Sigmoid colon (tissue), 7 donors: Measurements from ENCODE around the gene FGF21. TPM values are rescaled to one million over a fixed set of nuclear protein-coding genes. Genes with fewer than 3 reads are reported as not detected.

Experiments
- DNase-seq: peaks from one replicate; pipeline ENCODE4 v3.0.0-alpha.2; 2019
- H3K27ac ChIP-seq, 4 donors: fragments of 200-600 bp; sonication (generic); one replicate each; pipeline ENCODE4 v1.5.1; 2016 to 2019; ENCODE audit warnings: mild to moderate bottlenecking in 1 of 4
- H3K27me3 ChIP-seq, 3 donors: fragments of 200-600 bp; sonication (generic); one replicate each; pipeline ENCODE4 v1.5.1; 2019; ENCODE audit warnings: mild to moderate bottlenecking in 1 of 3
- H3K36me3 ChIP-seq, 4 donors: fragments of 200-600 bp; sonication (generic); one replicate each; pipeline ENCODE4 v1.5.1; 2016 to 2019
- H3K4me1 ChIP-seq, 4 donors: fragments of 200-600 bp; sonication (generic); one replicate each; pipeline ENCODE4 v1.5.1; 2017 to 2019
- H3K4me3 ChIP-seq, 4 donors: fragments of 200-600 bp; sonication (generic); one replicate each; pipeline ENCODE4 v1.5.1; 2017 to 2019; ENCODE audit warnings: mild to moderate bottlenecking in 2 of 4, moderate library complexity in 1 of 4
- H3K9me3 ChIP-seq, 4 donors: fragments of 200-600 bp in 3 of 4; sonication (generic) in 3 of 4; one replicate each; pipeline versions ENCODE4 v1.5.1 to v1.6.1; 2013 to 2019
- EP300 ChIP-seq, 4 donors: sonication (generic); formaldehyde crosslinking; IDR thresholded peaks; one replicate each; pipeline ENCODE4 v1.6.1; 2017; ENCODE audit warnings: antibody characterized with exemption in 4 of 4
- POLR2A ChIP-seq, 2 donors: fragments of 450-650 bp; IDR thresholded peaks; one replicate each; pipeline ENCODE4 v1.6.1; 2016; ENCODE audit warnings: antibody characterized with exemption in 2 of 2, mild to moderate bottlenecking in 2 of 2, moderate library complexity in 2 of 2
- POLR2AphosphoS5 ChIP-seq, 4 donors: sonication (generic); formaldehyde crosslinking; IDR thresholded peaks; one replicate each; pipeline ENCODE4 v1.6.1; 2017; ENCODE audit warnings: antibody characterized with exemption in 4 of 4
- WGBS, 2 donors: extraction: QIAGEN DNeasy Blood & Tissue Kit; methylation state at CpG; one replicate each; pipeline ENCODE4 v1.1.7; 2013; 5-methylcytosine and 5-hydroxymethylcytosine counted together
- intact Hi-C: fragments of 100-400 bp; cut with DNase I; formaldehyde crosslinking; loops from one replicate; pipeline ENCODE4 v1.15.1; 2023
- polyA plus RNA-seq, 3 donors: library from polyadenylated mRNA; stranded (reverse); fragments of 200-250 nt; gene quantifications; one replicate each; pipeline ENCODE4 v1.2.3, GENCODE V29; 2013
- total RNA-seq, 4 donors: library from RNA; depleted of rRNA; stranded (reverse); fragments of >200 nt; gene quantifications; one replicate each; pipeline ENCODE4 v1.1.0, GENCODE V29; 2016
- TF ChIP-seq, protein P1 (sequence below), 4 experiments: fragments of 450-650 bp in 3 of 4; fragments of 200-600 bp in 1 of 4; IDR thresholded peaks; one replicate each; pipeline ENCODE4 v1.5.1; 2016 to 2019; ENCODE audit warnings: antibody characterized with exemption in 4 of 4, mild to moderate bottlenecking in 3 of 4, moderate library complexity in 2 of 4
- donor health status: healthy with polysubstance abuse.
- donor health status: Bipolar disorder and iron deficiency.
- donor health status: healthy.

The FGF21 gene
- total and polyA plus RNA-seq, 7 donors, result not detected

DNA sequence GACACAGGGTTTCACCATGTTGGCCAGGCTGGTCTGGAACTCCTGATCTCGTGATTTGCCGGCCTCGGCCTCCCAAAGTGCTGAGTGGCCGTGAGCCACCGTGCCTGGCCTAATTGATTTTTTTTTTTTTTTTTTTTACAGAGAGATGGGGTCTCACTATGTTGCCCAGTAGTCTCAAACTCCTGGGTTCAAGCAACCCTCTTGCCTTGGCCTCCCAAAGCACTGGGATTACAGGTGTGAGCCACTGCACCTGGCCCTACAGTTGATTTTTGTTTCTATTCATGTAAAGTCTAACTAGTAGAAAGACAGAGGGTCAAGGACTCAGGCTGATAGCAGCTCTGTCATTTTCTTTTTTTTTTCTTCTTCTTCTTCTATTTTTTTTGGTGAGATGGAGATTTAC lies 21.8 kb downstream of the FGF21 start:
- Histone ChIP-seq H3K27ac (no peak overlapping the region), H3K4me1 (peaks cover 0 to 10% (median 6%) of the 10 kb centered on the region in 4 donors), H3K27me3 (no peaks in the 10 kb centered on the region), H3K36me3 (no peaks in the 10 kb centered on the region), H3K4me3 (no peak overlapping the region), H3K9me3 (no peaks in the 10 kb centered on the region)
- intact Hi-C loops, result no loop called here
- TF ChIP-seq EP300 (IDR thresholded peaks at IDR 0.05), result no peak
- no peak for TF ChIP-seq POLR2AphosphoS5 (IDR thresholded peaks at IDR 0.05)
- no peak for TF ChIP-seq POLR2A (IDR thresholded peaks at IDR 0.05)
- TF ChIP-seq, protein P1, sequence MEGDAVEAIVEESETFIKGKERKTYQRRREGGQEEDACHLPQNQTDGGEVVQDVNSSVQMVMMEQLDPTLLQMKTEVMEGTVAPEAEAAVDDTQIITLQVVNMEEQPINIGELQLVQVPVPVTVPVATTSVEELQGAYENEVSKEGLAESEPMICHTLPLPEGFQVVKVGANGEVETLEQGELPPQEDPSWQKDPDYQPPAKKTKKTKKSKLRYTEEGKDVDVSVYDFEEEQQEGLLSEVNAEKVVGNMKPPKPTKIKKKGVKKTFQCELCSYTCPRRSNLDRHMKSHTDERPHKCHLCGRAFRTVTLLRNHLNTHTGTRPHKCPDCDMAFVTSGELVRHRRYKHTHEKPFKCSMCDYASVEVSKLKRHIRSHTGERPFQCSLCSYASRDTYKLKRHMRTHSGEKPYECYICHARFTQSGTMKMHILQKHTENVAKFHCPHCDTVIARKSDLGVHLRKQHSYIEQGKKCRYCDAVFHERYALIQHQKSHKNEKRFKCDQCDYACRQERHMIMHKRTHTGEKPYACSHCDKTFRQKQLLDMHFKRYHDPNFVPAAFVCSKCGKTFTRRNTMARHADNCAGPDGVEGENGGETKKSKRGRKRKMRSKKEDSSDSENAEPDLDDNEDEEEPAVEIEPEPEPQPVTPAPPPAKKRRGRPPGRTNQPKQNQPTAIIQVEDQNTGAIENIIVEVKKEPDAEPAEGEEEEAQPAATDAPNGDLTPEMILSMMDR (IDR thresholded peaks at IDR 0.05), result no peak
- no peak for DNase-seq
- 50 to 87% methylated on average over 5 of the region's 5 CpGs for WGBS, 2 donors

DNA sequence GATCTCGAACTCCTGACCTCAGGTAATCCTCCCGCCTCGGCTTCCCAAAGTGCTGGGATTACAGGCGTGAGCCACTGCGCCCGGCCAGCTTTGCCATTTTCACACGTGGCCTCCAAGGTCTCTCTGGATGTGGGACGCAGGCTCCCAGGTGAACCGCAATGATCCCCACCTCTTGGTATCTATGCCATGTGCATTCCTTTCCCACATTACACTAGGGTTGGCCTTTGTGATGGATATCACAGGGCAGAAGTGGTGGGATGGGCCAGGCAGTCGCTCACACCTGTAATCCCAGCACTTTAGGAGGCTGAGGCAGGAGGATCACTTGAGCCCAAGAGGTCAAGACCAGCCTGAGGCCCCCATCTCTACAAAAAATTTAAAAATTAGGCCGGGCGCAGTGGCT lies 22.4 kb downstream of the FGF21 start:
- intact Hi-C loops, result no loop called here
- H3K36me3 ChIP-seq, result no peaks in the 10 kb centered on the region
- H3K27ac ChIP-seq, result no peak overlapping the region
- H3K4me1 ChIP-seq, result peaks cover 0 to 14% (median 6%) of the 10 kb centered on the region in 4 donors
- TF ChIP-seq EP300 (IDR thresholded peaks at IDR 0.05), result no peak
- no peak for TF ChIP-seq POLR2A (IDR thresholded peaks at IDR 0.05)
- TF ChIP-seq, protein P1 (IDR thresholded peaks at IDR 0.05), result no peak
- TF ChIP-seq POLR2AphosphoS5 (IDR thresholded peaks at IDR 0.05), result no peak
- no peak overlapping the region for H3K4me3 ChIP-seq
- no peaks in the 10 kb centered on the region for H3K9me3 ChIP-seq
- DNase-seq, result no peak
- 78 to 92% methylated on average over 12 of the region's 12 CpGs for WGBS, 2 donors
- H3K27me3 ChIP-seq, result no peaks in the 10 kb centered on the region

DNA sequence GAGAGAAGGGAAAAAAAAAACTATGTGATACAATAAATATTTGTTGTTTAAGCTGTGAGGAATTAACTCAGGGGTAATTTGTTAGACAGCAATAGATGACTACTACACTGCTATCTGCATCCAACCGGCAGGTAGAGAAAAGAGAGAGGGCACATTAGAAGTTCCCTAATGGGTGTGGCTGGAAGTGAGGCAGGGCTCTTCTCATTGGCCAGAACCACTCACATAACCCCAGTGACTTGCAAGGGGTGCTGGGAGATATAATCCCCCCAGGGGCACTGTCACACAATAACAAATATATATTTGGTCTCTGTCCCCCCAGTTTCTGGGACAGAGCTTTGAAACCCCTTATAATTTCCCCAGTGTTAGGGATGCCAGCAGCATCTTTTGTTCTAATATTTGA lies 24.3 kb downstream of the FGF21 start:
- TF ChIP-seq POLR2AphosphoS5 (IDR thresholded peaks at IDR 0.05) (no peak), EP300 (IDR thresholded peaks at IDR 0.05) (no peak), POLR2A (IDR thresholded peaks at IDR 0.05) (no peak)
- TF ChIP-seq, protein P1 (IDR thresholded peaks at IDR 0.05), result no peak
- Histone ChIP-seq H3K27me3 (no peaks in the 10 kb centered on the region), H3K27ac (no peak overlapping the region), H3K9me3 (no peaks in the 10 kb centered on the region), H3K4me3 (no peak overlapping the region), H3K36me3 (no peaks in the 10 kb centered on the region), H3K4me1 (peaks cover 0 to 14% (median 6%) of the 10 kb centered on the region in 4 donors)
- 13 to 45% methylated on average over 1 of the region's 1 CpG for WGBS, 2 donors
- no peak for DNase-seq
- intact Hi-C loops, result no loop called here

DNA sequence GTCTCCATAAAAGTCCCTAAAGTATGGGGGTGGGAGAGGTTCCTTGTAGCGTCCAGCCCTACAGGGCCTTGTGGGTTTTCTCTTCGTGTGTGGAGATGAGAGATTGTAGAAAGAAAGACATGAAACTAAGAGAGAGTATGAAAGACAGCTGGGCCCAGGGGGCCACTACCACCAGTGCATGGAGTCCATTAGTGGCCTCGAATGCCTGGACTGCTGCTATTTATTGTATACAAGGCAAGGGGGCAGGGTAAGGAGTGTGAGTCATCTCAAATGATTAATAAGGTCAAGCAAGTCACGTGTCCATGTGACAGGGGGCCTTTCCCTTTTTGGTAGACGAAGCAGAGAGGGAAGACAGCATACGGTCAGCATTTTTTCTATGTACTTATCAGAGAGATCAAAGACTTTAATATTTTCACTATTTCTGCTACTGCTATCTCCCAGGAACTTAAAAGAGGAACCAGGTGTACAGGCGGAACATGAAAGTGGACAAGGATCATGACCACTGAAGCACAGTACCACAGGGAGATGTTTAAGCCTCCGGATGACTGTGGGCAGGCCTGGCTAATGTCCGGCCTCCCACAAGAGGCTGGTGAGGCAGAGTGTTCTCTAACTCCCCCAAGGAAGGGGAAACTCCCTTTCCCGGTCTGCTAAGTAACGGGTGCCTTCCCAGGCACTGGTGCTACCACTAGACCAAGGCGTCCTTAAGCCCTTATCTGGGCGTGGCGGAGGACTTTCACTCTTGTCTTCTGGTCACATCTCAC lies 25.5 kb downstream of the FGF21 start:
- H3K4me3 ChIP-seq, result no peak overlapping the region
- WGBS, 2 donors, result 30 to 62% methylated on average over 14 of the region's 14 CpGs
- no peak for DNase-seq
- intact Hi-C loops, result no loop called here
- peak in 1 of 4 donors; percentile 11 for TF ChIP-seq POLR2AphosphoS5 (IDR thresholded peaks at IDR 0.05)
- TF ChIP-seq POLR2A (IDR thresholded peaks at IDR 0.05), result no peak
- TF ChIP-seq EP300 (IDR thresholded peaks at IDR 0.05), result no peak
- TF ChIP-seq, protein P1 (IDR thresholded peaks at IDR 0.05), result no peak
- H3K9me3 ChIP-seq, result no peaks in the 10 kb centered on the region
- peaks cover 0 to 14% (median 6%) of the 10 kb centered on the region in 4 donors for H3K4me1 ChIP-seq
- no peaks in the 10 kb centered on the region for H3K27me3 ChIP-seq
- no peaks in the 10 kb centered on the region for H3K36me3 ChIP-seq
- H3K27ac ChIP-seq, result peak overlapping the region; percentile 40 to 55 (median 46)
